OCI-LY7 (cell line): ENCODE results near the gene TNK1.

Experiments
- EZH2phosphoT487 ChIP-seq: fragments of 200-600 bp; sonication (generic); IDR thresholded peaks from 2 replicates; pipeline ENCODE4 v1.6.1; 2018; ENCODE audit warnings: low read depth, borderline replicate concordance, mild to moderate bottlenecking, mixed run types, antibody characterized with exemption, low read length, moderate library complexity, mixed read lengths
- TF ChIP-seq, protein P1 (sequence below): fragments of 200-600 bp; sonication (generic); conservative IDR thresholded peaks from 2 replicates; pipeline ENCODE4 v1.5.1; 2014; ENCODE audit warnings: mild to moderate bottlenecking, antibody characterized with exemption, low read length, moderate library complexity, mixed read lengths

- TF ChIP-seq, protein P1, sequence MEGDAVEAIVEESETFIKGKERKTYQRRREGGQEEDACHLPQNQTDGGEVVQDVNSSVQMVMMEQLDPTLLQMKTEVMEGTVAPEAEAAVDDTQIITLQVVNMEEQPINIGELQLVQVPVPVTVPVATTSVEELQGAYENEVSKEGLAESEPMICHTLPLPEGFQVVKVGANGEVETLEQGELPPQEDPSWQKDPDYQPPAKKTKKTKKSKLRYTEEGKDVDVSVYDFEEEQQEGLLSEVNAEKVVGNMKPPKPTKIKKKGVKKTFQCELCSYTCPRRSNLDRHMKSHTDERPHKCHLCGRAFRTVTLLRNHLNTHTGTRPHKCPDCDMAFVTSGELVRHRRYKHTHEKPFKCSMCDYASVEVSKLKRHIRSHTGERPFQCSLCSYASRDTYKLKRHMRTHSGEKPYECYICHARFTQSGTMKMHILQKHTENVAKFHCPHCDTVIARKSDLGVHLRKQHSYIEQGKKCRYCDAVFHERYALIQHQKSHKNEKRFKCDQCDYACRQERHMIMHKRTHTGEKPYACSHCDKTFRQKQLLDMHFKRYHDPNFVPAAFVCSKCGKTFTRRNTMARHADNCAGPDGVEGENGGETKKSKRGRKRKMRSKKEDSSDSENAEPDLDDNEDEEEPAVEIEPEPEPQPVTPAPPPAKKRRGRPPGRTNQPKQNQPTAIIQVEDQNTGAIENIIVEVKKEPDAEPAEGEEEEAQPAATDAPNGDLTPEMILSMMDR: no peak
- TF ChIP-seq EZH2phosphoT487: no peak
Observed at GRCh38 chr17:7392696-7393612, 12.1 kb downstream of the TNK1 start.
